Activated naive CD8-positive, alpha-beta T cell treated with anti-CD3 and anti-CD28 coated beads, Interleukin-2, amount 10 ng/mL, durations not matched to agents 7 days and 5 days (primary cell): ENCODE measurements around the gene RDH14. TPM values are rescaled to one million over a fixed set of nuclear protein-coding genes. Genes with fewer than 3 reads are reported as not detected.

Source experiments
- ATAC-seq: fragments of 150-1000 bp; cut with Tn5 transposase; one replicate; pipeline ENCODE4 v1.10.0; 2021; ENCODE audit warnings: low read depth, moderate library complexity
- POLR2A ChIA-PET: fragments of 350-600 bp; sonication (Branson Sonifier 250); formaldehyde crosslinking; loops from one replicate; lab custom pipeline; 2021; ENCODE audit warnings: antibody characterized with exemption; lab: Charles Lee
- DNase-seq: peaks from one replicate; pipeline ENCODE4 v3.0.0; 2021
- H3K27ac Mint-ChIP-seq: one replicate; pipeline ENCODE4 v1.8.0; 2022; ENCODE audit warnings: mild to moderate bottlenecking, mixed read lengths
- H3K27me3 Mint-ChIP-seq: one replicate; pipeline ENCODE4 v1.8.0; 2022; ENCODE audit warnings: mild to moderate bottlenecking, moderate library complexity, mixed read lengths
- H3K36me3 Mint-ChIP-seq: one replicate; pipeline ENCODE4 v1.8.0; 2021; ENCODE audit warnings: mild to moderate bottlenecking, mixed read lengths
- H3K4me1 Mint-ChIP-seq: one replicate; pipeline ENCODE4 v1.8.0; 2021; ENCODE audit warnings: mixed read lengths
- H3K4me3 Mint-ChIP-seq: one replicate; pipeline ENCODE4 v1.8.0; 2022; ENCODE audit warnings: mild to moderate bottlenecking, moderate library complexity, mixed read lengths
- H3K9me3 Mint-ChIP-seq: one replicate; pipeline ENCODE4 v1.8.0; 2021; ENCODE audit warnings: mixed read lengths
- total RNA-seq, 2 experiments: library from RNA; stranded (reverse); gene quantifications; one replicate each; pipeline ENCODE4 v1.2.3, GENCODE V29; 2021

Gene RDH14
- 10 to 100 TPM; 19.6 to 20.9 TPM for total RNA-seq

GRCh38 chr2:18560031-18560796 lies at the start of gene RDH14:
RDH14 (minus strand) TSS chr2:18560653; CDS start chr2:18560572, 81 bp downstream.
- Mint-ChIP-seq H3K9me3 (peaks cover 1% of the 10 kb centered on the region), H3K27ac (peak within 1 kb of the TSS; percentile 95), H3K4me3 (peak within 1 kb of the TSS; percentile 91), H3K36me3 (peaks cover 43% of the 10 kb centered on the region), H3K4me1 (peaks cover 25% of the 10 kb centered on the region), H3K27me3 (no peaks in the 10 kb centered on the region)
- peak; percentile 92 for DNase-seq
- POLR2A ChIA-PET: interaction anchor here (0.7 to 3.3 kb wide), 15 partner anchors 8 to 1491 kb away, joined by 3 to 24 read pairs (median 5); partner anchors contain the start of genes LAPTM4A and TTC32
- peak; percentile 88 for ATAC-seq

- Mint-ChIP-seq H3K27ac (no peak overlapping the region), H3K36me3 (peaks cover 8% of the 10 kb centered on the region), H3K27me3 (no peaks in the 10 kb centered on the region), H3K4me3 (no peak overlapping the region), H3K4me1 (peaks cover 14% of the 10 kb centered on the region), H3K9me3 (peaks cover 6% of the 10 kb centered on the region)
- DNase-seq (no peak), ATAC-seq (no peak)
- POLR2A ChIA-PET: no interaction called here
Measured at GRCh38 chr2:18610090-18610489, 49.6 kb upstream of the RDH14 start.

GRCh38 chr2:18605115-18605514 lies 44.7 kb upstream of the RDH14 start:
- Mint-ChIP-seq H3K4me3 (peak overlapping the region; percentile 61), H3K4me1 (peaks cover 15% of the 10 kb centered on the region), H3K27me3 (no peaks in the 10 kb centered on the region), H3K36me3 (peaks cover 8% of the 10 kb centered on the region), H3K9me3 (peaks cover 4% of the 10 kb centered on the region), H3K27ac (peak overlapping the region; percentile 92)
- no peak for DNase-seq
- POLR2A ChIA-PET: interaction anchor here (0.8 to 2.9 kb wide), 3 partner anchors 10 to 1296 kb away, joined by 3 to 24 read pairs (median 3); partner anchors contain the start of gene RDH14
- peak; percentile 100 for ATAC-seq

GRCh38 chr2:18604531-18604885 lies 44.1 kb upstream of the RDH14 start:
- no peak overlapping the region for H3K4me3 Mint-ChIP-seq
- no peaks in the 10 kb centered on the region for H3K27me3 Mint-ChIP-seq
- peaks cover 8% of the 10 kb centered on the region for H3K36me3 Mint-ChIP-seq
- H3K9me3 Mint-ChIP-seq: peaks cover 4% of the 10 kb centered on the region
- peak overlapping the region; percentile 44 for H3K27ac Mint-ChIP-seq
- peaks cover 15% of the 10 kb centered on the region for H3K4me1 Mint-ChIP-seq
- no peak for DNase-seq
- no peak for ATAC-seq
- POLR2A ChIA-PET: interaction anchor here (0.8 to 2.9 kb wide), 3 partner anchors 10 to 1297 kb away, joined by 3 to 24 read pairs (median 3); partner anchors contain the start of gene RDH14

GRCh38 chr2:18603854-18604530 lies 43.5 kb upstream of the RDH14 start:
- Mint-ChIP-seq H3K27me3 (no peaks in the 10 kb centered on the region), H3K9me3 (peaks cover 4% of the 10 kb centered on the region), H3K36me3 (peaks cover 8% of the 10 kb centered on the region), H3K4me1 (peaks cover 15% of the 10 kb centered on the region), H3K27ac (peak overlapping the region; percentile 24), H3K4me3 (no peak overlapping the region)
- no peak for DNase-seq
- POLR2A ChIA-PET: interaction anchor here (2.9 kb wide), 1 partner anchor 44 kb away, joined by 24 read pairs; the partner anchor contains the start of gene RDH14
- no peak for ATAC-seq

- Mint-ChIP-seq H3K4me3 (no peak overlapping the region), H3K27me3 (no peaks in the 10 kb centered on the region), H3K27ac (no peak overlapping the region), H3K36me3 (peaks cover 8% of the 10 kb centered on the region), H3K4me1 (peaks cover 15% of the 10 kb centered on the region), H3K9me3 (peaks cover 4% of the 10 kb centered on the region)
- no peak for DNase-seq
- ATAC-seq: no peak
- POLR2A ChIA-PET: no interaction called here
Measured at GRCh38 chr2:18602298-18602697, 41.8 kb upstream of the RDH14 start.

GRCh38 chr2:18600255-18600613 lies 39.8 kb upstream of the RDH14 start:
- H3K4me1 Mint-ChIP-seq: peaks cover 4% of the 10 kb centered on the region
- ATAC-seq: no peak
- peaks cover 2% of the 10 kb centered on the region for H3K36me3 Mint-ChIP-seq
- H3K9me3 Mint-ChIP-seq: peaks cover 7% of the 10 kb centered on the region
- POLR2A ChIA-PET: interaction anchor here (3.4 kb wide), 1 partner anchor 40 kb away, joined by 14 read pairs; the partner anchor contains the start of gene RDH14
- no peak for DNase-seq
- no peaks in the 10 kb centered on the region for H3K27me3 Mint-ChIP-seq
- no peak overlapping the region for H3K4me3 Mint-ChIP-seq
- no peak overlapping the region for H3K27ac Mint-ChIP-seq

- H3K36me3 Mint-ChIP-seq: peaks cover 2% of the 10 kb centered on the region
- peaks cover 7% of the 10 kb centered on the region for H3K9me3 Mint-ChIP-seq
- H3K4me1 Mint-ChIP-seq: peaks cover 4% of the 10 kb centered on the region
- H3K27me3 Mint-ChIP-seq: no peaks in the 10 kb centered on the region
- no peak for ATAC-seq
- no peak overlapping the region for H3K27ac Mint-ChIP-seq
- no peak for DNase-seq
- POLR2A ChIA-PET: interaction anchor here (3.4 kb wide), 1 partner anchor 40 kb away, joined by 14 read pairs; the partner anchor contains the start of gene RDH14
- no peak overlapping the region for H3K4me3 Mint-ChIP-seq
Measured at GRCh38 chr2:18599509-18600254, 39.2 kb upstream of the RDH14 start.

- Mint-ChIP-seq H3K4me1 (peaks cover 1% of the 10 kb centered on the region), H3K27ac (no peak overlapping the region), H3K4me3 (no peak overlapping the region), H3K27me3 (no peaks in the 10 kb centered on the region), H3K9me3 (peaks cover 7% of the 10 kb centered on the region), H3K36me3 (peaks cover 2% of the 10 kb centered on the region)
- ATAC-seq (no peak), DNase-seq (no peak)
- POLR2A ChIA-PET: interaction anchor here (3.4 kb wide), 1 partner anchor 39 kb away, joined by 14 read pairs; the partner anchor contains the start of gene RDH14
Measured at GRCh38 chr2:18598848-18599484, 38.5 kb upstream of the RDH14 start.

GRCh38 chr2:18597618-18598017 lies 37.2 kb upstream of the RDH14 start:
- no peak for DNase-seq
- POLR2A ChIA-PET: interaction anchor here (3.4 kb wide), 1 partner anchor 38 kb away, joined by 14 read pairs; the partner anchor contains the start of gene RDH14
- peaks cover 5% of the 10 kb centered on the region for H3K36me3 Mint-ChIP-seq
- peaks cover 10% of the 10 kb centered on the region for H3K9me3 Mint-ChIP-seq
- no peaks in the 10 kb centered on the region for H3K4me1 Mint-ChIP-seq
- H3K27ac Mint-ChIP-seq: no peak overlapping the region
- no peak overlapping the region for H3K4me3 Mint-ChIP-seq
- no peak for ATAC-seq
- no peaks in the 10 kb centered on the region for H3K27me3 Mint-ChIP-seq

GRCh38 chr2:18596993-18597392 lies 36.5 kb upstream of the RDH14 start:
- POLR2A ChIA-PET: interaction anchor here (3.4 kb wide), 1 partner anchor 37 kb away, joined by 14 read pairs; the partner anchor contains the start of gene RDH14
- H3K9me3 Mint-ChIP-seq: peaks cover 10% of the 10 kb centered on the region
- no peaks in the 10 kb centered on the region for H3K27me3 Mint-ChIP-seq
- no peak overlapping the region for H3K4me3 Mint-ChIP-seq
- DNase-seq: no peak
- no peak for ATAC-seq
- peaks cover 5% of the 10 kb centered on the region for H3K36me3 Mint-ChIP-seq
- H3K27ac Mint-ChIP-seq: no peak overlapping the region
- H3K4me1 Mint-ChIP-seq: no peaks in the 10 kb centered on the region

- peaks cover 19% of the 10 kb centered on the region for H3K9me3 Mint-ChIP-seq
- no peaks in the 10 kb centered on the region for H3K4me1 Mint-ChIP-seq
- ATAC-seq (no peak), DNase-seq (no peak)
- H3K27me3 Mint-ChIP-seq: no peaks in the 10 kb centered on the region
- H3K36me3 Mint-ChIP-seq: peaks cover 11% of the 10 kb centered on the region
- POLR2A ChIA-PET: no interaction called here
- H3K27ac Mint-ChIP-seq: no peak overlapping the region
- H3K4me3 Mint-ChIP-seq: no peak overlapping the region
Measured at GRCh38 chr2:18593496-18593895, 33.0 kb upstream of the RDH14 start.
